Measurements from ENCODE around the gene KCNIP1. TPM values are rescaled to one million over a fixed set of nuclear protein-coding genes. Genes with fewer than 3 reads are reported as not detected.

KCNIP1 gene
- total and polyA plus RNA-seq, 2 of the 8 experiments (the other 6 are each of a cell fraction or from before 2014, with no cell fraction given) = 0.52 to 0.83 TPM

DNA sequence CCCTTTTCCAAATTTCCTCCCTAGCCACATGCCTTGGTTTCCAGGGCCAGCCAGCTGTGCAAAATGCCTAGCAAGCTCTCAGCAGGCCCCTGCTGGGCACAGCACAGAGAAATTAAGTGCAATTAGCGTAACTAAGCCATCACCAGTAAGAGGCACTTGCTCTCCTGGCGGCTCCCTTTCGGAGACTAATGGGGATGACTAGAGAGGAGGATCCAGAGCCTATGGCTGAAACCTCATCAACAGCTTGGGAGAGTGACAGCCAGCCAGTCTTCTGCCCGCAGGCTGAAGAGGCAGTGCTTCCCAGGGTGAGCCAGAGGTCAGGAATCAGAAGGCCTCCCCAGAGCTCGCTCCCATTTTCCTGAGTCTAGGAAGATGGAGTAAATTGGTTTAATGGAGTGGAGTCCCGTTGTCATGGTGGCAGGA lies 108.4 kb downstream of the KCNIP1 start:
- Histone ChIP-seq H4K8ac (ENCODE audit: extremely low read depth, insufficient read depth, low read length) (no peak overlapping the region), H3K4me2 (ENCODE audit: insufficient read depth in 1 of 2, low read depth in 2 of 2, low read length in 2 of 2) (peak overlapping the region; percentile 39 to 49; a peak in 3 of 4 replicates), H3K14ac (ENCODE audit: insufficient read length) (no peak overlapping the region), H2BK5ac (ENCODE audit: low read depth, low read length) (peak overlapping the region; percentile 5; the same call in 1 of the 2 replicates), H3K27me3 (replicated peaks in 1 of 4; ENCODE audit: control insufficient read depth in 3 of 4, extremely low read depth in 1 of 4, insufficient read depth in 3 of 4, low read length in 3 of 4) (no peaks in the 10 kb centered on the region), H4K5ac (ENCODE audit: insufficient read length, low read depth, low read length) (no peak overlapping the region), H3K23ac (ENCODE audit: insufficient read length) (no peak overlapping the region), H3K79me2 (ENCODE audit: control insufficient read depth in 1 of 2, insufficient read depth in 2 of 2, low read length in 2 of 2) (no peaks in the 10 kb centered on the region), H2AK5ac (ENCODE audit: low read depth, low read length) (no peak overlapping the region), H3K4me1 (replicated peaks in 1 of 4; ENCODE audit: control insufficient read depth in 3 of 4, insufficient read depth in 4 of 4, low read length in 3 of 4) (peaks cover 15 to 33% (median 26%) of the 10 kb centered on the region in 4 experiments), H3K79me1 (ENCODE audit: low read depth, low read length) (no peaks in the 10 kb centered on the region), H4K20me1 (replicated peaks in 1 of 2; ENCODE audit: control insufficient read depth in 1 of 2, insufficient read depth in 2 of 2, low read length in 2 of 2) (no peaks in the 10 kb centered on the region), H2BK120ac (replicated peaks; ENCODE audit: low read depth, low read length) (no peak overlapping the region), H2AFZ (ENCODE audit: low read length) (no peak overlapping the region), H3K27ac (ENCODE audit: low read depth, low read length) (no peak overlapping the region), H3K18ac (ENCODE audit: extremely low read depth, low read length) (peak overlapping the region; percentile 68), H3K23me2 (ENCODE audit: low read depth, low read length) (no peaks in the 10 kb centered on the region), H3K4ac (replicated peaks; ENCODE audit: insufficient read length, low read depth, low read length) (no peak overlapping the region), H3K9me3 (ENCODE audit: insufficient read depth in 2 of 2, low read depth in 1 of 2, low read length in 1 of 2) (no peaks in the 10 kb centered on the region), H3K4me3 (ENCODE audit: extremely low read depth in 1 of 4, insufficient read depth in 2 of 4, low read depth in 3 of 4, low read length in 4 of 4) (no peak overlapping the region), H3K36me3 (ENCODE audit: control insufficient read depth in 2 of 4, insufficient read depth in 4 of 4, low read length in 3 of 4) (no peaks in the 10 kb centered on the region), H3K56ac (replicated peaks; ENCODE audit: insufficient read length, low read depth, low read length) (no peak overlapping the region), H3K9ac (replicated peaks in 1 of 4; ENCODE audit: extremely low read depth in 1 of 4, low read depth in 3 of 4, low read length in 3 of 4) (no peak overlapping the region), H2BK15ac (ENCODE audit: low read length) (no peak overlapping the region), H2BK20ac (ENCODE audit: low read length) (peak overlapping the region; percentile 2; the same call in 1 of the 2 replicates), H4K91ac (replicated peaks; ENCODE audit: insufficient read length, low read length) (no peak overlapping the region), H2BK12ac (ENCODE audit: low read depth, low read length) (peak overlapping the region; percentile 62; the same call in 1 of the 2 replicates)
- WGBS, 2 experiments (ENCODE audit: extremely low coverage in 1 of 2, insufficient coverage in 1 of 2, insufficient read length in 1 of 2, insufficient replicate concordance in 2 of 2, low coverage in 1 of 2, low lambda C conversion rate in 2 of 2, missing lambda C conversion rate in 1 of 2) = 21% methylated on average over 6 of the region's 6 CpGs; no CpG with 5 or more reads in 1 of the 2 experiments
- CTCF ChIA-PET (ENCODE audit: partially characterized antibody) = interaction anchor here (0.6 to 39.4 kb wide), 7 partner anchors 3 to 343 kb away, joined by 3 to 982 read pairs (median 5); no protein-coding TSS in a partner anchor
- FAIRE-seq (peak; percentile 90), DNase-seq (ENCODE audit: low read depth in 1 of 2, low spot score in 2 of 2) (peak; percentile 70 to 72)
- POLR2A ChIA-PET (ENCODE audit: partially characterized antibody) = interaction anchor here (0.8 to 1.4 kb wide), 2 partner anchors 22 to 216 kb away, joined by 3 read pairs; no protein-coding TSS in a partner anchor
- TF ChIP-seq MAX (IDR thresholded peaks at IDR 0.05) (peak; percentile 14; the same call in 1 of the 2 replicates), POLR2AphosphoS5 (IDR thresholded peaks at IDR 0.05; ENCODE audit: low read depth, low read length) (no peak), CHD2 (IDR thresholded peaks at IDR 0.05; ENCODE audit: low read length) (no peak), SIN3A (conservative IDR thresholded peaks at IDR 0.05 in 1 of 2, IDR thresholded peaks at IDR 0.05 in 1 of 2; ENCODE audit: low read depth in 1 of 2, low read length in 2 of 2) (peak; percentile 54; a peak in 1 of 4 replicates)

Data from H1 (cell line).